Dermis blood vessel endothelial cell (primary cell): Measurements from ENCODE around the gene UCHL1. TPM values are rescaled to one million over a fixed set of nuclear protein-coding genes. Genes with fewer than 3 reads are reported as not detected.
"Not testable (repeated sequence)": the region's sequence is repeated elsewhere in the genome, so short reads cannot be mapped to it uniquely, and the experiment has no call there.

Source experiments
- DNase-seq: peaks from one replicate; pipeline ENCODE4 v3.0.0; 2010
- total RNA-seq: library from RNA; depleted of rRNA; stranded (reverse); fragments of >200 nt; gene quantifications from 2 replicates; pipeline ENCODE4 v1.2.3, GENCODE V29; 2014

Gene UCHL1
- total RNA-seq, 1 donor from 2014 or later, result 235 TPM

GRCh38 chr4:41294445-41295062 is 37.8 kb downstream of the UCHL1 start:
- DNase-seq, result no peak

GRCh38 chr4:41296995-41297394 is 40.3 kb downstream of the UCHL1 start:
- no peak for DNase-seq

- peak; percentile 67 for DNase-seq
Observed at GRCh38 chr4:41297832-41298231, 41.1 kb downstream of the UCHL1 start.

- no peak for DNase-seq
Observed at GRCh38 chr4:41299486-41299885, 42.8 kb downstream of the UCHL1 start.

GRCh38 chr4:41301137-41301536 is 44.4 kb downstream of the UCHL1 start:
- DNase-seq, result no peak

GRCh38 chr4:41303372-41304118 is 46.8 kb downstream of the UCHL1 start:
- no peak for DNase-seq

- DNase-seq, result no peak
Observed at GRCh38 chr4:41304221-41304620, 47.5 kb downstream of the UCHL1 start.

GRCh38 chr4:41305476-41305875 is 48.7 kb downstream of the UCHL1 start:
- DNase-seq, result no peak

GRCh38 chr4:41307638-41308037 is 50.9 kb downstream of the UCHL1 start:
- DNase-seq, result peak; percentile 98

- DNase-seq, result no peak
Observed at GRCh38 chr4:41308398-41308797, 51.7 kb downstream of the UCHL1 start.

GRCh38 chr4:41315426-41315825 is 58.7 kb downstream of the UCHL1 start:
- not testable (repeated sequence) for DNase-seq

- no peak for DNase-seq
Observed at GRCh38 chr4:41315862-41316261, 59.1 kb downstream of the UCHL1 start.

Other genes with a start within 250 kb of the UCHL1 start
- gene APBB2, start 42.4 kb upstream of the UCHL1 start, total RNA-seq, result 88.2 and 118 TPM in 2 replicates